ENCODE measurements around the gene EPHA2.

DNA sequence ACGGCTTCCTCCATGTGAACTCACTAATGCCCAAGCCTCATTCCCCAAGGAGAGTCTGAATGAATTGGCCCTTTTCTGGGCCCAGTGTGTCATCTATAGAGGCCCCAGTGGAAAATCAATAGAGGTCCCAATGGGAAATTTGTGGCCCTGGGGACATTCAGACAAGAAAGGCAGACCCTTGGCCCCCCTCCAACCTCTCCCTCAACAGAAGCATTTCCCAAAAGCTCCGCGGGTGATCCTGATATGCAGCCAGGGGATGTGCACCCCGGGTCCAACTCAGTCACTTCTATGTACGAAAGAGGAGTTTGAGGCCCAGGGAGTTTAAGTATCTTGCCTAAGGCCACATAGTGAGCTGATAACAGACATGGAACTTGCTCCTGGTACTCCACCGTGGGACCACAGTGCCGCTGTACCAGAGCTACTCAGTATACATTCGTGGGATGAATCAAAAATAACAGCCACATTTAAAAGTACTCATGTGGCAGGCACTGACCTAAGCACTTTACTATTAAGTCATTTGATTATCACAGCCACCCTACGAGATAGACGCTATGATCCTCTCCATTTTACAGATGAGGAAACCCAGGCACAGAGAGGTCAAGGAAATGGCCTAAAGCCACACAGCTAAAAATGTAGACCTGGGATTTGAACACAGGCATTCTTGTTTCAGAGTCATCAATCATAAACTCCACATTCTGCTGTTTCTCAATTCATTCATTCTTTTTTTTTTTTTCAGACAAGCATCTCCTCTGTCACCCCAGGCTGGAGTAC lies 8.5 kb downstream of the EPHA2 start:
- TF ChIP-seq, protein P1, sequence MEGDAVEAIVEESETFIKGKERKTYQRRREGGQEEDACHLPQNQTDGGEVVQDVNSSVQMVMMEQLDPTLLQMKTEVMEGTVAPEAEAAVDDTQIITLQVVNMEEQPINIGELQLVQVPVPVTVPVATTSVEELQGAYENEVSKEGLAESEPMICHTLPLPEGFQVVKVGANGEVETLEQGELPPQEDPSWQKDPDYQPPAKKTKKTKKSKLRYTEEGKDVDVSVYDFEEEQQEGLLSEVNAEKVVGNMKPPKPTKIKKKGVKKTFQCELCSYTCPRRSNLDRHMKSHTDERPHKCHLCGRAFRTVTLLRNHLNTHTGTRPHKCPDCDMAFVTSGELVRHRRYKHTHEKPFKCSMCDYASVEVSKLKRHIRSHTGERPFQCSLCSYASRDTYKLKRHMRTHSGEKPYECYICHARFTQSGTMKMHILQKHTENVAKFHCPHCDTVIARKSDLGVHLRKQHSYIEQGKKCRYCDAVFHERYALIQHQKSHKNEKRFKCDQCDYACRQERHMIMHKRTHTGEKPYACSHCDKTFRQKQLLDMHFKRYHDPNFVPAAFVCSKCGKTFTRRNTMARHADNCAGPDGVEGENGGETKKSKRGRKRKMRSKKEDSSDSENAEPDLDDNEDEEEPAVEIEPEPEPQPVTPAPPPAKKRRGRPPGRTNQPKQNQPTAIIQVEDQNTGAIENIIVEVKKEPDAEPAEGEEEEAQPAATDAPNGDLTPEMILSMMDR (conservative IDR thresholded peaks at IDR 0.05 in 1 of 2, IDR thresholded peaks at IDR 0.05 in 1 of 2; ENCODE audit: low read depth in 1 of 2, low read length in 2 of 2): no peak
- TF ChIP-seq EZH2 (IDR thresholded peaks at IDR 0.05; ENCODE audit: low read length, missing control alignments): no peak

All from fibroblast of lung (primary cell).